Ectodermal cell (in vitro differentiated cells): ENCODE measurements around the gene ADGRB3.
"Not testable (repeated sequence)": the region's sequence is repeated elsewhere in the genome, so short reads cannot be mapped to it uniquely, and the experiment has no call there.

Source experiments
- H3K27ac ChIP-seq: 2 replicates; pipeline ENCODE4 v1.7.0; 2013; ENCODE audit warnings: mild to moderate bottlenecking, low read depth, low read length; ENCODE audit not compliant: insufficient read depth, poor library complexity, severe bottlenecking
- H3K27me3 ChIP-seq: 2 replicates; pipeline ENCODE4 v1.7.0; 2013; ENCODE audit warnings: mild to moderate bottlenecking, low read length; ENCODE audit not compliant: insufficient read depth, control insufficient read depth, poor library complexity, severe bottlenecking
- H3K36me3 ChIP-seq: one replicate; pipeline ENCODE4 v1.7.0; 2013; ENCODE audit warnings: low read length; ENCODE audit not compliant: control insufficient read depth, insufficient read depth
- H3K4me1 ChIP-seq: one replicate; pipeline ENCODE4 v1.7.0; 2013; ENCODE audit warnings: low read length; ENCODE audit not compliant: control insufficient read depth, insufficient read depth
- H3K4me3 ChIP-seq: 2 replicates; pipeline ENCODE4 v1.7.0; 2013; ENCODE audit warnings: low read depth, low read length, control low read depth; ENCODE audit not compliant: insufficient read depth
- H3K9me3 ChIP-seq: 2 replicates; pipeline ENCODE4 v1.7.0; 2013; ENCODE audit warnings: mild to moderate bottlenecking, low read length, moderate library complexity; ENCODE audit not compliant: control insufficient read depth
- WGBS, 2 experiments: methylation state at CpG; one replicate each; pipeline ENCODE4 v1.1.7; 2013; ENCODE audit warnings: missing lambda C conversion rate in 2 of 2; 5-methylcytosine and 5-hydroxymethylcytosine counted together

ADGRB3 gene

GRCh38 chr6:68895929-68896328 is 260.8 kb downstream of the ADGRB3 start:
- H3K9me3 ChIP-seq, result no peaks in the 10 kb centered on the region
- no peaks in the 10 kb centered on the region for H3K27me3 ChIP-seq
- no peak overlapping the region for H3K27ac ChIP-seq
- no peak overlapping the region for H3K4me3 ChIP-seq
- H3K36me3 ChIP-seq, result no peaks in the 10 kb centered on the region
- 88% methylated on average over 1 of the region's 1 CpG; no CpG with 5 or more reads in 1 of the 2 experiments for WGBS, 2 experiments
- no peaks in the 10 kb centered on the region for H3K4me1 ChIP-seq

- H3K4me1 ChIP-seq, result no peaks in the 10 kb centered on the region
- no peaks in the 10 kb centered on the region for H3K9me3 ChIP-seq
- WGBS, 2 experiments, result 91 to 100% methylated on average over 1 of the region's 1 CpG
- no peaks in the 10 kb centered on the region for H3K27me3 ChIP-seq
- H3K36me3 ChIP-seq, result no peaks in the 10 kb centered on the region
- H3K27ac ChIP-seq, result no peak overlapping the region
- H3K4me3 ChIP-seq, result no peak overlapping the region
Observed at GRCh38 chr6:68901044-68901443, 266.0 kb downstream of the ADGRB3 start.

- H3K9me3 ChIP-seq, result no peaks in the 10 kb centered on the region
- 96 to 97% methylated on average over 3 of the region's 3 CpGs for WGBS, 2 experiments
- no peaks in the 10 kb centered on the region for H3K36me3 ChIP-seq
- no peaks in the 10 kb centered on the region for H3K4me1 ChIP-seq
- no peaks in the 10 kb centered on the region for H3K27me3 ChIP-seq
- H3K4me3 ChIP-seq, result no peak overlapping the region
- H3K27ac ChIP-seq, result no peak overlapping the region
Observed at GRCh38 chr6:68911334-68911733, 276.3 kb downstream of the ADGRB3 start.

- H3K9me3 ChIP-seq, result no peaks in the 10 kb centered on the region
- H3K4me1 ChIP-seq, result no peaks in the 10 kb centered on the region
- no peak overlapping the region for H3K27ac ChIP-seq
- no peak overlapping the region for H3K4me3 ChIP-seq
- no peaks in the 10 kb centered on the region for H3K27me3 ChIP-seq
- no peaks in the 10 kb centered on the region for H3K36me3 ChIP-seq
Observed at GRCh38 chr6:68911811-68912210, 276.7 kb downstream of the ADGRB3 start.

- H3K27me3 ChIP-seq, result not testable (repeated sequence)
Observed at GRCh38 chr6:68912805-68913204, 277.7 kb downstream of the ADGRB3 start.

GRCh38 chr6:68915586-68915985 is 280.5 kb downstream of the ADGRB3 start:
- Histone ChIP-seq H3K4me1 (no peaks in the 10 kb centered on the region), H3K27ac (no peak overlapping the region), H3K4me3 (no peak overlapping the region), H3K36me3 (no peaks in the 10 kb centered on the region), H3K9me3 (no peaks in the 10 kb centered on the region), H3K27me3 (no peaks in the 10 kb centered on the region)
- 98 to 100% methylated on average over 2 of the region's 2 CpGs for WGBS, 2 experiments

More at GRCh38 chr6:68912805-68913204, 277.7 kb downstream of the ADGRB3 start:
- H3K9me3 ChIP-seq, H3K4me1 ChIP-seq, H3K27ac ChIP-seq, H3K36me3 ChIP-seq, H3K4me3 ChIP-seq: not testable (repeated sequence)
- 94 to 96% methylated on average over 9 of the region's 9 CpGs for whole genome bisulfite sequencing, 2 experiments

- H3K27ac ChIP-seq, result no peak overlapping the region
- no peaks in the 10 kb centered on the region for H3K36me3 ChIP-seq
- H3K27me3 ChIP-seq, result no peaks in the 10 kb centered on the region
- H3K9me3 ChIP-seq, result no peaks in the 10 kb centered on the region
- WGBS, 2 experiments, result 83 to 84% methylated on average over 3 of the region's 3 CpGs
- no peaks in the 10 kb centered on the region for H3K4me1 ChIP-seq
- no peak overlapping the region for H3K4me3 ChIP-seq
Observed at GRCh38 chr6:68919537-68919936, 284.5 kb downstream of the ADGRB3 start.

GRCh38 chr6:68941345-68941744 is 306.3 kb downstream of the ADGRB3 start:
- no peaks in the 10 kb centered on the region for H3K9me3 ChIP-seq
- no peak overlapping the region for H3K4me3 ChIP-seq
- no peaks in the 10 kb centered on the region for H3K27me3 ChIP-seq
- 83 to 100% methylated on average over 1 of the region's 2 CpGs for WGBS, 2 experiments
- H3K4me1 ChIP-seq, result no peaks in the 10 kb centered on the region
- H3K27ac ChIP-seq, result no peak overlapping the region
- no peaks in the 10 kb centered on the region for H3K36me3 ChIP-seq

- H3K27ac ChIP-seq, result no peak overlapping the region
- no peak overlapping the region for H3K4me3 ChIP-seq
- no peaks in the 10 kb centered on the region for H3K36me3 ChIP-seq
- no peaks in the 10 kb centered on the region for H3K27me3 ChIP-seq
- no peaks in the 10 kb centered on the region for H3K9me3 ChIP-seq
- no peaks in the 10 kb centered on the region for H3K4me1 ChIP-seq
- WGBS, 2 experiments, result 93 to 97% methylated on average over 5 of the region's 5 CpGs
Observed at GRCh38 chr6:68947721-68948120, 312.6 kb downstream of the ADGRB3 start.

GRCh38 chr6:68951270-68951669 is 316.2 kb downstream of the ADGRB3 start:
- no peaks in the 10 kb centered on the region for H3K27me3 ChIP-seq
- H3K4me1 ChIP-seq, result no peaks in the 10 kb centered on the region
- no peak overlapping the region for H3K4me3 ChIP-seq
- no peak overlapping the region for H3K27ac ChIP-seq
- H3K36me3 ChIP-seq, result no peaks in the 10 kb centered on the region
- H3K9me3 ChIP-seq, result no peaks in the 10 kb centered on the region
- 89 to 95% methylated on average over 10 of the region's 10 CpGs for WGBS, 2 experiments

- no CpG with 5 or more reads among the region's 2 CpGs for WGBS, 2 experiments
Observed at GRCh38 chr6:68958327-68958726, 323.2 kb downstream of the ADGRB3 start.

More at GRCh38 chr6:68958327-68958726, 323.2 kb downstream of the ADGRB3 start:
- H3K4me3 ChIP-seq, result no peak overlapping the region
- no peaks in the 10 kb centered on the region for H3K4me1 ChIP-seq
- H3K36me3 ChIP-seq, result no peaks in the 10 kb centered on the region
- H3K27me3 ChIP-seq, result no peaks in the 10 kb centered on the region
- no peaks in the 10 kb centered on the region for H3K9me3 ChIP-seq
- H3K27ac ChIP-seq, result no peak overlapping the region
